GM18907 (cell line): ENCODE measurements around the gene ATP6V1G2.
"Not testable (repeated sequence)": the region's sequence is repeated elsewhere in the genome, so short reads cannot be mapped to it uniquely, and the experiment has no call there.

Source experiments
- ATAC-seq: cut with Tn5 transposase; IDR thresholded peaks from one replicate; pipeline ENCODE4 v1.9.1; 2021; ENCODE audit warnings: mild to moderate bottlenecking, moderate library complexity; ENCODE audit not compliant: unreplicated experiment

The ATP6V1G2 gene

GRCh38 chr6:31575952-31576685 is 29.7 kb upstream of the ATP6V1G2 start:
- ATAC-seq = no peak

- ATAC-seq = no peak
Measured at GRCh38 chr6:31575335-31575901, 29.0 kb upstream of the ATP6V1G2 start, which contains the start of gene TNF. Gene TNF (plus strand): TSS chr6:31575565. CDS start chr6:31575742, 177 bp downstream.

GRCh38 chr6:31574106-31575061 is 28.0 kb upstream of the ATP6V1G2 start:
- ATAC-seq = no peak

- no peak for ATAC-seq
Measured at GRCh38 chr6:31573239-31574105, 27.1 kb upstream of the ATP6V1G2 start.

GRCh38 chr6:31572041-31572911 is 25.9 kb upstream of the ATP6V1G2 start, which contains the start of gene LTA:
Gene LTA (plus strand): TSS chr6:31572289. CDS start chr6:31572743, 454 bp downstream.
- ATAC-seq = peak; percentile 43

GRCh38 chr6:31569861-31570536 is 23.6 kb upstream of the ATP6V1G2 start:
- no peak for ATAC-seq

- ATAC-seq = peak; percentile 70
Measured at GRCh38 chr6:31568537-31568961, 22.1 kb upstream of the ATP6V1G2 start.

GRCh38 chr6:31567531-31568370 is 21.3 kb upstream of the ATP6V1G2 start:
- no peak for ATAC-seq

GRCh38 chr6:31560697-31561058 is 14.3 kb upstream of the ATP6V1G2 start:
- no peak for ATAC-seq

- ATAC-seq = peak; percentile 60
Measured at GRCh38 chr6:31559958-31560696, 13.7 kb upstream of the ATP6V1G2 start.

GRCh38 chr6:31559606-31559957 is 13.2 kb upstream of the ATP6V1G2 start:
- peak; percentile 1 for ATAC-seq

GRCh38 chr6:31558631-31559500 is 12.5 kb upstream of the ATP6V1G2 start:
- peak; percentile 18 for ATAC-seq

GRCh38 chr6:31558318-31558625 is 11.9 kb upstream of the ATP6V1G2 start:
- ATAC-seq = no peak

GRCh38 chr6:31557443-31558317 is 11.3 kb upstream of the ATP6V1G2 start:
- no peak for ATAC-seq

GRCh38 chr6:31556307-31556706 is 9.9 kb upstream of the ATP6V1G2 start:
- ATAC-seq = no peak

- ATAC-seq = not testable (repeated sequence)
Measured at GRCh38 chr6:31551371-31551770, 5.0 kb upstream of the ATP6V1G2 start.
